Urinary bladder (tissue), 4 donors: ENCODE measurements around the gene PCSK7. TPM values are rescaled to one million over a fixed set of nuclear protein-coding genes. Genes with fewer than 3 reads are reported as not detected.
"Not testable (repeated sequence)": the region's sequence is repeated elsewhere in the genome, so short reads cannot be mapped to it uniquely, and the experiment has no call there.

Experiments used
- DNase-seq: peaks from one replicate; pipeline ENCODE4 v3.0.0-alpha.2; 2015; ENCODE audit errors: extremely low spot score
- H3K27ac ChIP-seq: one replicate; pipeline ENCODE4 v1.5.1; 2013; ENCODE audit warnings: low read depth, mild to moderate bottlenecking, moderate library complexity
- H3K36me3 ChIP-seq: one replicate; pipeline ENCODE4 v1.6.1; 2013; ENCODE audit warnings: mild to moderate bottlenecking, moderate library complexity; ENCODE audit not compliant: insufficient read depth
- H3K4me1 ChIP-seq: one replicate; pipeline ENCODE4 v1.6.1; 2013; ENCODE audit warnings: mild to moderate bottlenecking, moderate library complexity; ENCODE audit not compliant: insufficient read depth
- H3K4me3 ChIP-seq: one replicate; pipeline ENCODE4 v1.5.1; 2013; ENCODE audit warnings: low read depth, low read length
- WGBS: extraction: QIAGEN DNeasy Blood & Tissue Kit; methylation state at CpG from one replicate; pipeline ENCODE4 v1.1.7; 2013; 5-methylcytosine and 5-hydroxymethylcytosine counted together
- polyA plus RNA-seq: library from polyadenylated mRNA; stranded (reverse); fragments of 200-250 nt; gene quantifications from one replicate; pipeline ENCODE4 v1.2.3, GENCODE V29; 2013
- total RNA-seq: library from RNA; depleted of rRNA; stranded (reverse); fragments of >200 nt; gene quantifications from one replicate; pipeline ENCODE4 v1.2.3, GENCODE V29; 2014
- donor health status: healthy with polysubstance abuse.
- donor health status: healthy.

The PCSK7 gene
- total RNA-seq, result 23.7 TPM
- 45.6 TPM for polyA plus RNA-seq

DNA sequence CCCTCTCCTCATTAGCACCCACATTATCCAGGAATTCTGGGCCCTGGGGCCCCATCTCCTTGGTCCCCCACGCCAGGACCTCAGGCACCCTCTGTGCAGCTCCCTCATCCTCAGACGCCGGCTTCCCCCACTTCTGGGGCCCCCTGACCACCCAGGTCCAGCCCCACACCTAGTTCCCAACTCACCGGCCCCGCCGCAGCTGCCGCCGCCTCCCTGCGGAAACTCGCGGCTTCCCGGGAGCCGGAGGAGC is at the start of gene PCSK7:
Gene PCSK7 (minus strand): TSS at position 232 of the 250 bp plus-strand sequence. CDS start 2,229 bp downstream, outside the sequence.
- Histone ChIP-seq H3K27ac (peak within 1 kb of the TSS; percentile 94), H3K4me3 (peak within 1 kb of the TSS; percentile 93), H3K36me3 (no peaks in the 10 kb centered on the region), H3K4me1 (no peaks in the 10 kb centered on the region)
- no peak for DNase-seq
- whole genome bisulfite sequencing, result under 1% methylated on average over 13 of the region's 13 CpGs

- WGBS, result 69% methylated on average over 6 of the region's 6 CpGs
- H3K4me1 ChIP-seq, result no peaks in the 10 kb centered on the region
- no peak for DNase-seq
- no peak overlapping the region for H3K27ac ChIP-seq
- no peak overlapping the region for H3K4me3 ChIP-seq
- no peaks in the 10 kb centered on the region for H3K36me3 ChIP-seq
Measured at GRCh38 chr11:117281159-117281558, 49.3 kb upstream of the PCSK7 start.

- no peak overlapping the region for H3K27ac ChIP-seq
- H3K4me3 ChIP-seq, result no peak overlapping the region
- H3K4me1 ChIP-seq, result no peaks in the 10 kb centered on the region
- H3K36me3 ChIP-seq, result no peaks in the 10 kb centered on the region
- DNase-seq, result no peak
- 73% methylated on average over 4 of the region's 4 CpGs for WGBS
Measured at GRCh38 chr11:117279711-117280376, 48.0 kb upstream of the PCSK7 start.

DNA sequence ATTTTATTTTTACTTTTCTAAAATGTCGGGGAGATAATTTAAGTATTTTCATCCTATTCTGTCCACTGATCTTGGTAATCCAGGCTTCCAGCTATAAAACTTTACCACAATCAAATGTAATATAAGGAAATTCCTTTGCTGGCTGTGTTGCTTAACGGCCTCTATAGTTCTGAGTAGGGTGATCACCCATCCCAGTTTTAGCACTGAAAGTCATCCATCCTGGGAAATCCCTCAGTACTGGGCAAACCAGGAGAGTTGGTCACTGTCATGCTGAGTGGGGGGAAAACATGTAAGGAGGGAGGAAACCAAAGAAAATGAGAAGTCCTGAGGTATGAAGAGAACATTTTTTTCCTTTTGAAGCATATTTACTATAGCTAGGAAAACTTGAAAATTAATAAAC is 46.5 kb upstream of the PCSK7 start:
- 78% methylated on average over 2 of the region's 2 CpGs for WGBS
- no peak for DNase-seq
- Histone ChIP-seq H3K27ac (no peak overlapping the region), H3K4me3 (no peak overlapping the region), H3K4me1 (no peaks in the 10 kb centered on the region), H3K36me3 (no peaks in the 10 kb centered on the region)

DNA sequence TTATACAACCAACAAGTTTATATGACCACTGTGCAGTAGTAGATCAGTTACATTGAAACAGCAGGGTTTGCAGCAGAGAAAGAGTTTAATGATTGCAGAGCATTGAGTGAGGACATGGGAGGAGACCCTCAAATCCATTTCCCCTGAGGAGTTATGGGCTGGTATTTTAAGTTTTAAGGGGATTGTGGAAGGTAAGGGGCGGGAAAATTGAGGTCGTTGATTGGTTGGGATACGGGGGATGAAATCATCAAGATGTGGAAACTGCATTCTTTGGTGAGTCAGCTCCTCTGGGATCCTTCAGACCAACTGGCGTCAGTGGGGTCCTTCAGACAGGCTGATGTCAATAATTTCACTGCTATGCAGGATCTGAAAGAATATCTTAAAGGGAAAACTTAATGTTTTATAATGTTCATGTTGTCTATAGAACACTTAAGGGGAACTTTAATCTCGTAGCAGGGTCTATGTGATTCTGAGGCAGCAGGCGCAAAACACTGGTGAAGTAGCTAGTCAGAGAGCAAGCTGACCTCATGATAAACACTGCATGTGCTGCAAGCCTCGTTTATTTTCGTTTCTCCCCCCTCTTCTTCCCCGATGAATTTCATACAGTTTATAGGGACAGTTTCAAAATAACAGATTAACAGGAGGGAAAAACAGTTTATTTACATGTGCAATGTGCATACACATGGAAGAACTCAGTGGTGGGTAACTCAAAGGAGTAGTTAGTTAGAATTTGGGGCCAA is 41.8 kb upstream of the PCSK7 start:
- no peaks in the 10 kb centered on the region for H3K36me3 ChIP-seq
- no peak overlapping the region for H3K27ac ChIP-seq
- no peak overlapping the region for H3K4me3 ChIP-seq
- no peak for DNase-seq
- no peaks in the 10 kb centered on the region for H3K4me1 ChIP-seq
- WGBS, result 91% methylated on average over 9 of the region's 9 CpGs

DNA sequence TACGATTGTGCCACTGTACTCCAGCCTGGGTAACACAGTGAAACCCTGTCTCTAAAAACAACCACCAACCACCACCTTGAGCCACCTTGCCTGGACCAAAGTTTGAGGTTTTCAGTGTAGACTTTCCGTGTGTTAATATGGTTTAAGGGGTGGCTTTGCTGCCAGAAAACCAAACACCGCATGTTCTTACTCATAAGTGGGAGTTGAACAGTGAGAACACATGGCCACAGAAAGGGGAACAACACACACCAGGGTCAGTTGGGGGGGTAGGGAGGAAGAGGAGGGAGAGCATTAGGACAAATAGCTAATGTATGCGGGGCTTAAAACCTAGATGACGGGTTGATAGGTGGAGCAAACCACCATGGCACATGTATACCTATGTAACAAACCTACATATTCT is 40.3 kb upstream of the PCSK7 start:
- 97% methylated on average over 5 of the region's 5 CpGs for WGBS
- H3K4me1 ChIP-seq, H3K4me3 ChIP-seq, H3K36me3 ChIP-seq, DNase-seq, H3K27ac ChIP-seq: not testable (repeated sequence)

DNA sequence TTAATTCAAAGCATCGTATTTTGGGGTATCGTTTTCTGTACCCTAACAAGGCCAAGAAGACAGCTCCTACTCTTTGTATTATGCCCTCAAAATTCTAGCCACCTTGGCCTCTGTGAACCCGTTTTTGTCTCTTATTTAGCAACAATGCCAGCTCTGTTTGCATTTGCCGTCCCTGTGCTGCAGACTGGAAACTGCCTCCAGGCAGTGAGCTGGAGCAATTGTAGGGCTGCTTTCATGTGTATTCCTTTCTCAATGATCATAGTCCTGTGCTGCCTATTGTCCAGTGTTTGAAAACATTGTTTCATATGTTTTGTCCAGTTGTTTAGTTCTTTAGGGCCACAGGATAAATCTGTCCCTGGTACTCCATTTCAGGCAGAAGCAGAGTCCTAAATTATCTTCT is 39.3 kb upstream of the PCSK7 start:
- Histone ChIP-seq H3K27ac (no peak overlapping the region), H3K4me3 (no peak overlapping the region), H3K4me1 (no peaks in the 10 kb centered on the region), H3K36me3 (no peaks in the 10 kb centered on the region)
- no peak for DNase-seq
- WGBS, result 95% methylated on average over 4 of the region's 4 CpGs

- Histone ChIP-seq H3K27ac (no peak overlapping the region), H3K4me3 (no peak overlapping the region), H3K4me1 (no peaks in the 10 kb centered on the region), H3K36me3 (no peaks in the 10 kb centered on the region)
- no peak for DNase-seq
- 78% methylated on average over 2 of the region's 2 CpGs for WGBS
Measured at GRCh38 chr11:117269856-117270255, 38.0 kb upstream of the PCSK7 start.

GRCh38 chr11:117265745-117266144 is 33.9 kb upstream of the PCSK7 start:
- Histone ChIP-seq H3K4me1 (no peaks in the 10 kb centered on the region), H3K4me3 (no peak overlapping the region), H3K36me3 (no peaks in the 10 kb centered on the region), H3K27ac (no peak overlapping the region)
- DNase-seq, result no peak
- 81% methylated on average over 2 of the region's 2 CpGs for whole genome bisulfite sequencing

GRCh38 chr11:117264624-117265323 is 32.9 kb upstream of the PCSK7 start:
- WGBS, result 97% methylated on average over 7 of the region's 7 CpGs
- H3K27ac ChIP-seq, H3K36me3 ChIP-seq, H3K4me3 ChIP-seq, DNase-seq, H3K4me1 ChIP-seq: not testable (repeated sequence)

DNA sequence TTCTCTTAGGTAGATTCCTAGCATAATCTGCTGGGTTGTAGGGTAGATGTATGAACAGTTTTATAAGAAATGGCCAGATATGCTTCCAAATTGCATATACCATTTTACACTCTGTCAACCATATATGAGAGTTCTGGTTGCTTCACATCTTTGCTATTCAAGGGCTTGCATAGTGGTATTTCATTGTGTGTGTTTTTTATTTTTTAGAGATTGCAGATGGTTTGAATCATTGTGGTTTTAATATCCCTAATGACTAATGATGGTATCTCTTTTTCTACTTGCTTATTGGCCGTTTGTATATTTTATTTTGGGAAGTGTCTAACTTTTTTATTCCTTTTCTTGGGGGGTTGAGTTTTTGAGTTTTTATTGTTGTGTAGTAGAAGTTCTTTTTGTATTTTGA is 27.5 kb upstream of the PCSK7 start:
- H3K27ac ChIP-seq, result no peak overlapping the region
- H3K36me3 ChIP-seq, result no peaks in the 10 kb centered on the region
- WGBS, result 55% methylated on average over 1 of the region's 1 CpG
- no peak overlapping the region for H3K4me3 ChIP-seq
- no peak for DNase-seq
- H3K4me1 ChIP-seq, result no peaks in the 10 kb centered on the region

DNA sequence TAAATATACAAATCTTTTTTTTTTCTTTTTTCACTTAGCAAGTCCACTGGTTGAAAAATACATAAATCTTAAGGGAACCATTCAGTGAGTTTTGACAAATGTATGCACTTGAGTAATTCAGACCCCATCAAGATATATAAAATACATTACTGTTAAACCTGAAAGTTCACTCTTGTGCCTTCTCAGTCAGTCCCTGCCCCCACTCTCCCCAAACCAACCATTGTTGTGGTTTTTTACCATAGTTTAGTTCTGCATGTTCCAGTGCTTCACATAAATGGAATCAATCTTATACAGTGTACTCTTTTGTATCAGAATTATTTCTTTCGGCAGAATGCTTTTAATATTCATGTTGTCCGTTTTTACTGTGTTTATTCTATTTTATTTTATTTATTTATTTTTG is 26.7 kb upstream of the PCSK7 start:
- Histone ChIP-seq H3K36me3 (no peaks in the 10 kb centered on the region), H3K4me3 (no peak overlapping the region), H3K4me1 (no peaks in the 10 kb centered on the region), H3K27ac (no peak overlapping the region)
- WGBS, result 86% methylated on average over 2 of the region's 2 CpGs
- no peak for DNase-seq

DNA sequence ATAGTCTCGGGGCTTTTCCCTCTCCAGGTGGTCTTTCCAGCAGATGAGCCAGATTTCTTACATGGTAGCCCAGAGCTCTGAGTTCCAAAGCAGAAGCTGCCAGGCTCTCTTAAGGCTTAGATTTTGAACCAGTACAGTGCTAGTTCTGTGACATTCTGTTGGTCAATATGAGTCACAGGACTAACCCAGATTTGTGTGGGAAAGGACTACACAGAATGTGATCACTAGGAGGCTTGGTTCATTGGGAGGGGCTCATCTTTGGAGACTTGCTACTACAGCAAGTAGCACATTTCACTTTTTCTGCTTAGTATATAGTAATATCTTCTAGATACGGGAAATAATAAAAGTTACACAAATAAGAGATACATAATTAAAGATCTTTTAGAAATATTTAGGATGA is 24.7 kb upstream of the PCSK7 start:
- no peak for DNase-seq
- 75% methylated on average over 2 of the region's 2 CpGs for WGBS
- no peaks in the 10 kb centered on the region for H3K36me3 ChIP-seq
- H3K4me3 ChIP-seq, result no peak overlapping the region
- no peak overlapping the region for H3K27ac ChIP-seq
- H3K4me1 ChIP-seq, result no peaks in the 10 kb centered on the region

GRCh38 chr11:117255966-117256365 is 24.1 kb upstream of the PCSK7 start:
- Histone ChIP-seq H3K4me1 (no peaks in the 10 kb centered on the region), H3K27ac (no peak overlapping the region), H3K4me3 (no peak overlapping the region), H3K36me3 (no peaks in the 10 kb centered on the region)
- no peak for DNase-seq
- WGBS, result 85% methylated on average over 3 of the region's 3 CpGs
